Breast epithelium (tissue), 4 donors: ENCODE measurements around the gene NOPCHAP1. TPM values are rescaled to one million over a fixed set of nuclear protein-coding genes. Genes with fewer than 3 reads are reported as not detected.
A peak's percentile ranks its signal among the peaks of the same experiment; 100 is the strongest.
"Not testable (repeated sequence)": the region's sequence is repeated elsewhere in the genome, so short reads cannot be mapped to it uniquely, and the experiment has no call there.

Experiments
- DNase-seq, 2 donors: peaks; one replicate each; pipeline ENCODE4 v3.0.0-alpha.2; 2019; ENCODE audit warnings: low spot score in 2 of 2
- H3K27ac ChIP-seq, 2 donors: fragments of 200-600 bp; sonication (generic) in 1 of 2; one replicate each; pipeline ENCODE4 v1.5.1; 2016 to 2019; ENCODE audit warnings: mild to moderate bottlenecking in 1 of 2
- H3K27me3 ChIP-seq, 2 donors: fragments of 200-600 bp; sonication (generic) in 1 of 2; one replicate each; pipeline versions ENCODE4 v1.5.1 to v1.6.0; 2017 to 2019; ENCODE audit warnings: control low read depth in 1 of 2, mild to moderate bottlenecking in 1 of 2
- H3K36me3 ChIP-seq: fragments of 200-600 bp; one replicate; pipeline ENCODE4 v1.5.1; 2019
- H3K4me1 ChIP-seq, 2 donors: fragments of 200-600 bp; sonication (generic); one replicate each; pipeline ENCODE4 v1.5.1; 2016 to 2019; ENCODE audit warnings: control low read depth in 1 of 2
- H3K4me3 ChIP-seq, 3 donors: fragments of 200-600 bp; sonication (generic); 1 replicate in 2 of 3; 2 replicates in 1 of 3; pipeline ENCODE4 v1.5.1; 2016 to 2019; ENCODE audit warnings: mild to moderate bottlenecking in 3 of 3, moderate library complexity in 2 of 3
- H3K9me3 ChIP-seq, 2 donors: fragments of 200-600 bp; sonication (generic) in 1 of 2; one replicate each; pipeline ENCODE4 v1.5.1; 2016 to 2019; ENCODE audit warnings: control low read depth in 1 of 2
- POLR2A ChIP-seq: fragments of 450-650 bp; IDR thresholded peaks from one replicate; pipeline ENCODE4 v1.6.1; 2016; ENCODE audit warnings: antibody characterized with exemption, mild to moderate bottlenecking, moderate library complexity
- POLR2AphosphoS5 ChIP-seq, 3 donors: sonication (generic); formaldehyde crosslinking; IDR thresholded peaks; one replicate each; pipeline ENCODE4 v1.6.1; 2017; ENCODE audit warnings: antibody characterized with exemption in 3 of 3
- intact Hi-C: fragments of 100-400 bp; cut with DNase I; formaldehyde crosslinking; loops from one replicate; pipeline ENCODE4 v1.15.1; 2023; ENCODE audit warnings: low total_unique reads
- total RNA-seq, 3 donors: library from RNA; depleted of rRNA; stranded (reverse); fragments of >200 nt; gene quantifications; one replicate each; pipeline ENCODE4 v1.1.0, GENCODE V29; 2016
- TF ChIP-seq, protein P1 (sequence below), 3 donors: fragments of 450-650 bp; IDR thresholded peaks; one replicate each; pipeline ENCODE4 v1.5.1; 2016 to 2017; ENCODE audit warnings: antibody characterized with exemption in 3 of 3, mild to moderate bottlenecking in 3 of 3, moderate library complexity in 3 of 3

Gene NOPCHAP1
- total RNA-seq, 3 donors from 2014 or later = 5.3 to 9.8 (median 6.4) TPM

DNA sequence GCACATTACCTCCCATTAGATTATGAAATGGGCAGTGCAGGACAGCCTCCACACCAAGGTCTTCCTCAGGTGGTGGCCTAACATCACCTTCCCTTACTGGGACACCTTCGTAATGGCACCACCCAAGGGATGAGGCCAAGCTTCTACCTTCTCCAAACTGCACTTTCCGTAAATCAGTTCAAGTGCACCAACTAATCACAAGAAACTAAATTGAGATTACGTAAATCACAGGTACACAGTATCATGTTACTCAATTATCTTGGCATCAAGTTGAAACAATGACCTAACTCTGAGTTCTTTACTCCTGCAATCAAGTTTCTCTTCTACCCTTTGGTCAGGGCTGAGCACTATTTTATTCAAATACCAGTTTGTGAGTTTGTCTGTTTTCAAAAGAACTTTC lies 41.9 kb upstream of the NOPCHAP1 start:
- H3K27me3 ChIP-seq = no peaks in the 10 kb centered on the region
- no peaks in the 10 kb centered on the region for H3K4me1 ChIP-seq
- DNase-seq = no peak
- no peaks in the 10 kb centered on the region for H3K36me3 ChIP-seq
- H3K4me3 ChIP-seq = no peak overlapping the region
- TF ChIP-seq, protein P1, sequence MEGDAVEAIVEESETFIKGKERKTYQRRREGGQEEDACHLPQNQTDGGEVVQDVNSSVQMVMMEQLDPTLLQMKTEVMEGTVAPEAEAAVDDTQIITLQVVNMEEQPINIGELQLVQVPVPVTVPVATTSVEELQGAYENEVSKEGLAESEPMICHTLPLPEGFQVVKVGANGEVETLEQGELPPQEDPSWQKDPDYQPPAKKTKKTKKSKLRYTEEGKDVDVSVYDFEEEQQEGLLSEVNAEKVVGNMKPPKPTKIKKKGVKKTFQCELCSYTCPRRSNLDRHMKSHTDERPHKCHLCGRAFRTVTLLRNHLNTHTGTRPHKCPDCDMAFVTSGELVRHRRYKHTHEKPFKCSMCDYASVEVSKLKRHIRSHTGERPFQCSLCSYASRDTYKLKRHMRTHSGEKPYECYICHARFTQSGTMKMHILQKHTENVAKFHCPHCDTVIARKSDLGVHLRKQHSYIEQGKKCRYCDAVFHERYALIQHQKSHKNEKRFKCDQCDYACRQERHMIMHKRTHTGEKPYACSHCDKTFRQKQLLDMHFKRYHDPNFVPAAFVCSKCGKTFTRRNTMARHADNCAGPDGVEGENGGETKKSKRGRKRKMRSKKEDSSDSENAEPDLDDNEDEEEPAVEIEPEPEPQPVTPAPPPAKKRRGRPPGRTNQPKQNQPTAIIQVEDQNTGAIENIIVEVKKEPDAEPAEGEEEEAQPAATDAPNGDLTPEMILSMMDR (IDR thresholded peaks at IDR 0.05) = no peak
- no peak for TF ChIP-seq POLR2AphosphoS5 (IDR thresholded peaks at IDR 0.05)
- TF ChIP-seq POLR2A = no peak
- no peak overlapping the region for H3K27ac ChIP-seq
- intact Hi-C loops = no loop called here
- no peaks in the 10 kb centered on the region for H3K9me3 ChIP-seq

DNA sequence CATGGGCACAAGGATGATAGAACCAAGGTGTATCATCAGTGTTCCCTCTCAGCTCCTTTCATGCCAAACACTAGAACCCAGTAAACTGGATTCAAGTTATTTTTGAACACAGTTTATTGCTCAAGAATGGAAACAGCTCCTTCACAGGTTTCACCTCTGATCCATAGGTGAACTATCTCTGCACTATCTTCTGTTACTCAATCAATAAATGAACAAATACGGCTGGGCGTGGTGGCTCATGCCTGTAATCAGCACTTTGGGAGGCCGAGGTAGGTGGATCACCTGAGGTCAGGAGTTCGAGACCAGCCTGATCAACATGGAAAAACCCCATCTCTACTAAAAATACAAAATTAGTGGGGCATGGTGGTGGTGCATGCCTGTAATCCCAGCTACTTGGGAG lies 37.4 kb upstream of the NOPCHAP1 start:
- H3K4me1 ChIP-seq, H3K27ac ChIP-seq, intact Hi-C loops, DNase-seq, H3K9me3 ChIP-seq, H3K4me3 ChIP-seq, H3K36me3 ChIP-seq, H3K27me3 ChIP-seq: not testable (repeated sequence)

DNA sequence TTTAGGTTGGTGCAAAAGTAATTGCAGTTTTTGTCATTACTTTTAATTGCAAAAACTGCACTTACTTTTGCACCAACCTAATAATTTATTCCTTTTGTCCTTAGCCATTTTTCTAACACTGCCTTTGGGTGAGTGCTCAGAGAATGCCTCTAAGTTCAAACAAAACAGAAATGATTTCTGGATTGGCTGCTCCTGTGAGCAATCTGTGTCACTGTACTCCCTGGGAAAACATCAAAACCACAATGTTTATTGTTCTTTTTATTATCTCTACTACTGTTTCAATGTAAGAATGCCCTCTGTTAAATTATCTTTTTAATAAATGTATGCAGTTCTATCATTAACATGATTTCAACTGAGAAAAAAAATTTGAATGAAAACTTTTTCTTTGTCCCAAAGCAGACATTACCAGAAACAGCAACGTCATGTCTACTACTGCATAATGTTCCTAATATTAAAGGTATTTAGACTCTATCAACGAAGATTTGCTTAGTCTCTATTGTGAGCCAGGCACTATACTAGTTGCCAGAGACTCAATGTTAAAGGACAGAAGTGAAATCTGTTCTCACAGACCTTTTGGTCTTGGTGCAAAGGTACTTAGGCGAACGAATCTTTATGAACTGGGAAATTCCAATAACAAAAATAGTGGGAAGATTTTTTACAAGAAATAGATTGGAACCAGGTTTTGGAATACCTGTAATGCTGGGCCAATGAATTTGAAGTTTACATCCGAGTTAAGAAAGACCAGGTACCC lies 34.2 kb upstream of the NOPCHAP1 start:
- no peak overlapping the region for H3K27ac ChIP-seq
- no peaks in the 10 kb centered on the region for H3K27me3 ChIP-seq
- no peak for DNase-seq
- no peaks in the 10 kb centered on the region for H3K36me3 ChIP-seq
- no peaks in the 10 kb centered on the region for H3K4me1 ChIP-seq
- no peak overlapping the region for H3K4me3 ChIP-seq
- no peak for TF ChIP-seq POLR2A
- no peak for TF ChIP-seq POLR2AphosphoS5 (IDR thresholded peaks at IDR 0.05)
- TF ChIP-seq, protein P1 (IDR thresholded peaks at IDR 0.05) = no peak
- intact Hi-C loops = no loop called here
- no peaks in the 10 kb centered on the region for H3K9me3 ChIP-seq

DNA sequence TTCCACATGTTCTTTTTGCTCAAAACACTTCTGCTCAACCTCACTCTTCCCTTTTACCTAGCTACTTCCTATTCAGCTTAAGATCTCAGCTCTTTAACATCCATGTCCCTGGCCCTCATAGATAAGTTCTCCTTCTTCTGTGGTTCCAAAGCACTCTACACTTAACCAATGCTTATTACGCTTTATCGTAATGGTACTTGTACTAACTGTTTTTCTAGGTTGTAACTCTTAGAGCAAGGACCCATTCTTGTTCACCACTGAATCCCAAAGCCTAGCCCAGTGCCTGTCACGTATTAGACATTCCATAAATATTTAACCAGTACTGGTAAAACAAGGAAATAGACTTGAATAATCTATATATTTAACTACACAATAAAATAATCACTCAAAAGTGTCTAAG lies 33.3 kb upstream of the NOPCHAP1 start:
- Histone ChIP-seq H3K9me3 (no peaks in the 10 kb centered on the region), H3K27me3 (no peaks in the 10 kb centered on the region), H3K4me1 (no peaks in the 10 kb centered on the region), H3K27ac (peak overlapping the region in 1 of 2 donors; percentile 14), H3K4me3 (no peak overlapping the region), H3K36me3 (no peaks in the 10 kb centered on the region)
- TF ChIP-seq, protein P1 (IDR thresholded peaks at IDR 0.05) = no peak
- no peak for TF ChIP-seq POLR2AphosphoS5 (IDR thresholded peaks at IDR 0.05)
- no peak for TF ChIP-seq POLR2A
- intact Hi-C loops = no loop called here
- no peak for DNase-seq

DNA sequence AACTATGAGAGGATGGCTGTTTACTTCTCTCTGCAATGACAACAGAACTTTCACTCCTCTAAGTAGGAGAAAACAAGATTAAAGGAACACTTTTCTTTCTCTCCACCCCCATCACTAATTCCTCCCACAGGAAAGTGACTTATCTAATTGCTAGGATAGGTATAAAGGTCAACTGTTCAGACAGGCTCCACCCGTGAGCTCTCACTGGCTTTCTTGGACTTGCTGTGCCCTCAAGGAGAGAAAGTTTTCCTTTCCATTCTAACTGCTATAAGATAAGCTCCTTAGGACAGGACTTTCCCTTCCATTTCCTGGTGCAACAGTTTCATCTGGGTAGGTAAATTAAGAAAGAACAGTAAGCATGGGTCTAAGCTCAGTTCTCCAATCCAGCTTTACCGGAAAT lies 32.8 kb upstream of the NOPCHAP1 start:
- TF ChIP-seq POLR2AphosphoS5 (IDR thresholded peaks at IDR 0.05) (no peak), POLR2A (no peak)
- TF ChIP-seq, protein P1 (IDR thresholded peaks at IDR 0.05) = no peak
- DNase-seq = no peak
- Histone ChIP-seq H3K27ac (peak overlapping the region in 1 of 2 donors; percentile 45), H3K27me3 (no peaks in the 10 kb centered on the region), H3K4me3 (no peak overlapping the region), H3K36me3 (no peaks in the 10 kb centered on the region), H3K4me1 (no peaks in the 10 kb centered on the region), H3K9me3 (no peaks in the 10 kb centered on the region)
- intact Hi-C loops = no loop called here
